Psoas muscle (tissue), 8 donors: ENCODE measurements around the gene PAPSS1. TPM values are rescaled to one million over a fixed set of nuclear protein-coding genes. Genes with fewer than 3 reads are reported as not detected.

Experiments used
- ATAC-seq, 4 donors: fragments of 200-7000 bp; cut with Tn5 transposase; one replicate each; pipeline ENCODE4 v1.9.1; 2020; ENCODE audit warnings: moderate library complexity in 3 of 4, mild to moderate bottlenecking in 2 of 4
- DNase-seq, 2 donors: peaks; one replicate each; pipeline ENCODE4 v3.0.0-alpha.2; 2020
- H3K27ac ChIP-seq: fragments of 200-600 bp; one replicate; pipeline ENCODE4 v1.8.0; 2022
- H3K27me3 ChIP-seq, 3 donors: fragments of 200-600 bp in 1 of 3; one replicate each; pipeline versions ENCODE4 v1.6.1 to v1.8.0; 2013 to 2022; ENCODE audit warnings: low read length in 2 of 3, mild to moderate bottlenecking in 2 of 3, moderate library complexity in 1 of 3; ENCODE audit not compliant: insufficient read depth in 3 of 3
- H3K36me3 ChIP-seq, 2 donors: fragments of 200-600 bp in 1 of 2; one replicate each; pipeline versions ENCODE4 v1.6.1 to v1.8.0; 2013 to 2022; ENCODE audit warnings: low read depth in 1 of 2, mild to moderate bottlenecking in 1 of 2, moderate library complexity in 1 of 2; ENCODE audit not compliant: insufficient read depth in 1 of 2
- H3K4me1 ChIP-seq: fragments of 200-600 bp; one replicate; pipeline ENCODE4 v1.8.0; 2022
- H3K4me3 ChIP-seq: fragments of 200-600 bp; one replicate; pipeline ENCODE4 v1.8.0; 2022; ENCODE audit warnings: mild to moderate bottlenecking
- H3K9me3 ChIP-seq: fragments of 200-600 bp; one replicate; pipeline ENCODE4 v1.8.0; 2022
- WGBS, 3 donors: extraction: QIAGEN DNeasy Blood & Tissue Kit; methylation state at CpG; one replicate each; pipeline versions ENCODE4 v1.1.6 to v1.1.7; 2013; 5-methylcytosine and 5-hydroxymethylcytosine counted together
- intact Hi-C, 2 donors: fragments of 100-400 bp; cut with DNase I; formaldehyde crosslinking; loops; one replicate each; pipeline versions ENCODE4 v1.11.0 to v1.14.2; 2022
- polyA plus RNA-seq, 3 donors: library from polyadenylated mRNA; stranded (reverse); fragments of 200-250 nt; gene quantifications; one replicate each; pipeline ENCODE4 v1.2.3, GENCODE V29; 2013
- total RNA-seq, 4 donors: library from RNA; stranded (reverse); fragmentation: NEBNext Ultra II Directional in 2 of 4; extraction: Animal tissue kit (Norgen Biotek cat#: 25700) in 2 of 4; gene quantifications; one replicate each; pipeline versions ENCODE4 v1.2.1 to v1.2.4, GENCODE V29; 2021 to 2023
- TF ChIP-seq, protein P1 (sequence below): fragments of 200-600 bp; IDR thresholded peaks from one replicate; pipeline ENCODE4 v1.8.0; 2022; ENCODE audit warnings: antibody characterized with exemption
- donor health status: healthy with polysubstance abuse.
- donor health status: DM: no; HTN: no; CAD: no; lungs with moderate emphysema.
- donor health status: Bipolar disorder and iron deficiency.
- donor health status: healthy.
- donor health status: DM: yes; HTN: yes; CAD: no.
- donor health status: DM: no; HTN: no; CAD: no.
- donor health status: DM: no; HTN: no; CAD: no.
- donor health status: DM: yes; HTN: yes; CAD: no.

The PAPSS1 gene
- total and polyA plus RNA-seq, 7 donors, result 4.0 to 10.8 (median 5.5) TPM

GRCh38 chr4:107640878-107641277 lies 79.2 kb downstream of the PAPSS1 start:
- DNase-seq, result no peak
- Histone ChIP-seq H3K27ac (no peak overlapping the region), H3K9me3 (no peaks in the 10 kb centered on the region), H3K36me3 (peaks cover 0 to 11% of the 10 kb centered on the region in 2 donors), H3K4me3 (no peak overlapping the region), H3K27me3 (no peaks in the 10 kb centered on the region), H3K4me1 (no peaks in the 10 kb centered on the region)
- intact Hi-C loops, result no loop called here
- ATAC-seq, result no peak
- TF ChIP-seq, protein P1, sequence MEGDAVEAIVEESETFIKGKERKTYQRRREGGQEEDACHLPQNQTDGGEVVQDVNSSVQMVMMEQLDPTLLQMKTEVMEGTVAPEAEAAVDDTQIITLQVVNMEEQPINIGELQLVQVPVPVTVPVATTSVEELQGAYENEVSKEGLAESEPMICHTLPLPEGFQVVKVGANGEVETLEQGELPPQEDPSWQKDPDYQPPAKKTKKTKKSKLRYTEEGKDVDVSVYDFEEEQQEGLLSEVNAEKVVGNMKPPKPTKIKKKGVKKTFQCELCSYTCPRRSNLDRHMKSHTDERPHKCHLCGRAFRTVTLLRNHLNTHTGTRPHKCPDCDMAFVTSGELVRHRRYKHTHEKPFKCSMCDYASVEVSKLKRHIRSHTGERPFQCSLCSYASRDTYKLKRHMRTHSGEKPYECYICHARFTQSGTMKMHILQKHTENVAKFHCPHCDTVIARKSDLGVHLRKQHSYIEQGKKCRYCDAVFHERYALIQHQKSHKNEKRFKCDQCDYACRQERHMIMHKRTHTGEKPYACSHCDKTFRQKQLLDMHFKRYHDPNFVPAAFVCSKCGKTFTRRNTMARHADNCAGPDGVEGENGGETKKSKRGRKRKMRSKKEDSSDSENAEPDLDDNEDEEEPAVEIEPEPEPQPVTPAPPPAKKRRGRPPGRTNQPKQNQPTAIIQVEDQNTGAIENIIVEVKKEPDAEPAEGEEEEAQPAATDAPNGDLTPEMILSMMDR, result no peak
- WGBS, 3 donors, result 42 to 70% (median 46%) methylated on average over 1 of the region's 1 CpG

GRCh38 chr4:107640197-107640596 lies 79.8 kb downstream of the PAPSS1 start:
- intact Hi-C loops, result no loop called here
- DNase-seq (no peak), ATAC-seq (no peak)
- Histone ChIP-seq H3K9me3 (no peaks in the 10 kb centered on the region), H3K36me3 (peaks cover 0 to 11% of the 10 kb centered on the region in 2 donors), H3K4me1 (no peaks in the 10 kb centered on the region), H3K4me3 (no peak overlapping the region), H3K27me3 (no peaks in the 10 kb centered on the region), H3K27ac (no peak overlapping the region)
- TF ChIP-seq, protein P1, result no peak
- WGBS, 3 donors, result 16 to 31% (median 24%) methylated on average over 2 of the region's 2 CpGs

DNA sequence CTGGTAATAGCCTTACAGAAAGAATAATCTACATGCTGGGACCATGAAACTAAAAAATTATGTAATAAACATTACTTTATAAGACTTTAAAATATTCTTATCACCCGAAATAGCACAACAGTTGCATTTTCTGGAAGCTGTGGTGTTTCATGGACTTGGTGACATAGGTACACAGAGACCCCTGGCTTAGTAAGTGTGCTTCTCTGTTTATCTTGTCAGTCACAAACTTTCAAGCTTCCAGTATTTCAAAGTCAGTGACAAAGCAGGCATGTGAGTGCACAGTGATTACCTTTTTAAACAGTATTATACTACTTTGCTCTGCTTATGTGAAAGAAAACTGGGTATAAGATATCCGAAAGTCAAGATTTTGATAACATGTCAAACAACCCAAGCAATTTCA lies 84.3 kb downstream of the PAPSS1 start:
- no peak for DNase-seq
- Histone ChIP-seq H3K9me3 (no peaks in the 10 kb centered on the region), H3K27ac (no peak overlapping the region), H3K4me3 (no peak overlapping the region), H3K36me3 (no peaks in the 10 kb centered on the region), H3K4me1 (no peaks in the 10 kb centered on the region), H3K27me3 (no peaks in the 10 kb centered on the region)
- TF ChIP-seq, protein P1, result no peak
- intact Hi-C loops, result no loop called here
- 93 to 94% (median 93%) methylated on average over 2 of the region's 2 CpGs for WGBS, 3 donors
- no peak for ATAC-seq

DNA sequence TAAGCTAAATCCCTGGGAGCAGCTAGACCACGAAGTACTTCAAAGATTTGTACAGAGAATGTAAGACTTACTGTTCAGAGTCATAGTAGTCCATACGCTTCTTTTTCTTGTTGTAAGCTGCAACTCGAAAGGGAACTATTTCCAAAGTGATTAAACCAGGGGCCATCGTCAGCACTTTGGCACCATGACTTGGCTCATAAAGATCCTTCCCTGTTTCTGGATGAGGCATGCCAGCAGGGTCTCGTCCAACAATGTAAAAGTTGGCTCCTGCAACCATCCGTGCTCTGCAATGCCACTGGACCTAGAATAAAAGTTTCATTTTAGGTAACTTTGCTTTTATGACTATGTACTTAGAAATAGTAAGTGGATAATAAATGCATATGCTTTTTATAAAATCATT lies 88.5 kb downstream of the PAPSS1 start:
- DNase-seq, result peak in 1 of 2 donors; percentile 23
- H3K27ac ChIP-seq, result no peak overlapping the region
- no peaks in the 10 kb centered on the region for H3K36me3 ChIP-seq
- TF ChIP-seq, protein P1, result no peak
- no peaks in the 10 kb centered on the region for H3K4me1 ChIP-seq
- WGBS, 3 donors, result 22 to 40% (median 24%) methylated on average over 6 of the region's 6 CpGs
- H3K9me3 ChIP-seq, result no peaks in the 10 kb centered on the region
- intact Hi-C loops, result no loop called here
- no peaks in the 10 kb centered on the region for H3K27me3 ChIP-seq
- no peak overlapping the region for H3K4me3 ChIP-seq
- peak in 2 of 4 donors; percentile 35 to 54 for ATAC-seq

- Histone ChIP-seq H3K9me3 (no peaks in the 10 kb centered on the region), H3K36me3 (no peaks in the 10 kb centered on the region), H3K27me3 (no peaks in the 10 kb centered on the region), H3K4me3 (no peak overlapping the region), H3K27ac (no peak overlapping the region), H3K4me1 (no peaks in the 10 kb centered on the region)
- DNase-seq (no peak), ATAC-seq (no peak)
- intact Hi-C loops, result no loop called here
- 59 to 68% (median 63%) methylated on average over 6 of the region's 6 CpGs for whole genome bisulfite sequencing, 3 donors
- TF ChIP-seq, protein P1, result no peak
Observed at GRCh38 chr4:107630185-107630705, 89.8 kb downstream of the PAPSS1 start.
